ENCODE data around the gene REN. TPM values are rescaled to one million over a fixed set of nuclear protein-coding genes. Genes with fewer than 3 reads are reported as not detected.

REN gene
- total and polyA plus RNA-seq, 2 of the 13 experiments (the other 11 are each of a cell fraction or from before 2014, with no cell fraction given): not detected

GRCh38 chr1:204130981-204131892 is 34.9 kb downstream of the REN start:
- POLR2A ChIA-PET: interaction anchor here (3.0 to 4.8 kb wide), 3 partner anchors 14 to 57 kb away, joined by 8 to 31 read pairs (median 25); partner anchors contain the start of genes ETNK2 and SOX13
- H3K27me3 ChIP-seq (ENCODE audit: control insufficient read depth in 1 of 2, insufficient read depth in 2 of 2, low read length in 2 of 2): no peaks in the 10 kb centered on the region
- in situ Hi-C loops (cut with HindIII; ENCODE audit: extremely low pct_ligation_motif_present, low pct_unique_long_range_greater_than_20kb) (no loop called here), intact Hi-C loops (cut with micrococcal nuclease; ENCODE audit: unreplicated experiment) (no loop called here)
- H3K36me3 ChIP-seq (replicated peaks in 1 of 2; ENCODE audit: control insufficient read depth in 1 of 2, insufficient read depth in 2 of 2, low read length in 2 of 2): peaks cover 2% of the 10 kb centered on the region in 2 experiments; a peak in 3 of 5 replicates
- BruUV-seq (replicated peaks): no TSS peak
- 84% methylated on average over 9 of the region's 11 CpGs for WGBS (ENCODE audit: low lambda C conversion rate)
- CTCF ChIA-PET (ENCODE audit: low intra/inter-chr PET ratio, low total read pairs): no interaction called here
- H3K27ac ChIP-seq (ENCODE audit: extremely low read length, insufficient read depth, low read length): no peak overlapping the region
- no peak overlapping the region for H2AFZ ChIP-seq (ENCODE audit: low read length)
- FAIRE-seq (no peak), ATAC-seq (peak; percentile 14), DNase-seq (ENCODE audit: low spot score) (no peak)
- H3K4me1 ChIP-seq (ENCODE audit: insufficient read depth, low read length): peaks cover 34% of the 10 kb centered on the region
- no peak overlapping the region for H3K4me2 ChIP-seq (ENCODE audit: low read depth, low read length)
- TF ChIP-seq AGO2 (optimal IDR thresholded peaks at IDR 0.05; ENCODE audit: low read depth, low read length) (peak; percentile 29), KDM4B (CRISPR knock-in tag; IDR thresholded peaks at IDR 0.05) (no peak)
- H3K9ac ChIP-seq (ENCODE audit: insufficient read depth, low read depth, low read length): no peak overlapping the region
- no peak overlapping the region for H3K4me3 ChIP-seq (replicated peaks in 1 of 3; ENCODE audit: insufficient read depth in 1 of 3, low read depth in 2 of 3, low read length in 3 of 3)
- no peaks in the 10 kb centered on the region for H3K9me3 ChIP-seq (ENCODE audit: low read length)
- H3K79me2 ChIP-seq (ENCODE audit: insufficient read depth, low read length): no peaks in the 10 kb centered on the region
- no peaks in the 10 kb centered on the region for H4K20me1 ChIP-seq (ENCODE audit: insufficient read depth, low read length)

DNA sequence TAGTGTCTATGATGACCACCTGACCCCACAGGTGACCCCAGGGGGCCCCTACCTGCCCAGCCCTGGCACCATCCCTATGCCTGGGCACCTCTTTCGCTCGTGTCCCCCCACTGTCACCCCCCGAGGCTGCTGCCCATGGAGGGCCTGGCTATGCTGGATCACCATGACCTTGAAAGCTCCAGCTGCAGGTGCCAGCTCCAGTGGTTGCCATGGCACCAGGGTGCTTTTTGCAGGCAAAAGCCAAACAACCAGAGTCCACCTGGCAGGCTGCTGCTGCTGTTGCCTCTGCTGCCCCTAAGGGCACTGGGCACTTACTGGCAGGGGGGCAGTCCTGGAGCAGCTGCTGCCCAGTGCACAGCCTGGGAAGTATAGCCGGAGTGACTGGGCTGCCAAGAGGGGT is 36.0 kb downstream of the REN start:
- Histone ChIP-seq H3K36me3 (replicated peaks in 1 of 2; ENCODE audit: control insufficient read depth in 1 of 2, insufficient read depth in 2 of 2, low read length in 2 of 2) (peaks cover 5 to 9% of the 10 kb centered on the region in 2 experiments; a peak in 3 of 5 replicates), H3K27me3 (ENCODE audit: control insufficient read depth in 1 of 2, insufficient read depth in 2 of 2, low read length in 2 of 2) (no peaks in the 10 kb centered on the region), H3K27ac (ENCODE audit: extremely low read length, insufficient read depth, low read length) (no peak overlapping the region), H3K4me1 (ENCODE audit: insufficient read depth, low read length) (peaks cover 34% of the 10 kb centered on the region), H3K9me3 (ENCODE audit: low read length) (no peaks in the 10 kb centered on the region), H3K4me2 (ENCODE audit: low read depth, low read length) (peak overlapping the region; percentile 99), H3K9ac (ENCODE audit: insufficient read depth, low read depth, low read length) (no peak overlapping the region), H3K79me2 (ENCODE audit: insufficient read depth, low read length) (no peaks in the 10 kb centered on the region), H2AFZ (ENCODE audit: low read length) (no peak overlapping the region), H4K20me1 (ENCODE audit: insufficient read depth, low read length) (no peaks in the 10 kb centered on the region), H3K4me3 (replicated peaks in 1 of 3; ENCODE audit: insufficient read depth in 1 of 3, low read depth in 2 of 3, low read length in 3 of 3) (no peak overlapping the region)
- intact Hi-C loops (cut with micrococcal nuclease; ENCODE audit: unreplicated experiment) (no loop called here), in situ Hi-C loops (cut with HindIII; ENCODE audit: extremely low pct_ligation_motif_present, low pct_unique_long_range_greater_than_20kb) (no loop called here)
- ChIA-PET CTCF (ENCODE audit: low intra/inter-chr PET ratio, low total read pairs) (interaction anchor here (4.2 kb wide), 1 partner anchor 260 kb away, joined by 89 read pairs; no protein-coding TSS in a partner anchor), POLR2A (interaction anchor here (0.6 to 4.8 kb wide), 9 partner anchors 10 to 270 kb away, joined by 3 to 31 read pairs (median 4); partner anchors contain the start of genes ETNK2 and SOX13)
- DNase-seq (ENCODE audit: low spot score) (no peak), FAIRE-seq (no peak), ATAC-seq (peak; percentile 20)
- WGBS (ENCODE audit: low lambda C conversion rate): 80% methylated on average over 1 of the region's 4 CpGs
- no TSS peak for BruUV-seq (replicated peaks)
- TF ChIP-seq, protein P1, sequence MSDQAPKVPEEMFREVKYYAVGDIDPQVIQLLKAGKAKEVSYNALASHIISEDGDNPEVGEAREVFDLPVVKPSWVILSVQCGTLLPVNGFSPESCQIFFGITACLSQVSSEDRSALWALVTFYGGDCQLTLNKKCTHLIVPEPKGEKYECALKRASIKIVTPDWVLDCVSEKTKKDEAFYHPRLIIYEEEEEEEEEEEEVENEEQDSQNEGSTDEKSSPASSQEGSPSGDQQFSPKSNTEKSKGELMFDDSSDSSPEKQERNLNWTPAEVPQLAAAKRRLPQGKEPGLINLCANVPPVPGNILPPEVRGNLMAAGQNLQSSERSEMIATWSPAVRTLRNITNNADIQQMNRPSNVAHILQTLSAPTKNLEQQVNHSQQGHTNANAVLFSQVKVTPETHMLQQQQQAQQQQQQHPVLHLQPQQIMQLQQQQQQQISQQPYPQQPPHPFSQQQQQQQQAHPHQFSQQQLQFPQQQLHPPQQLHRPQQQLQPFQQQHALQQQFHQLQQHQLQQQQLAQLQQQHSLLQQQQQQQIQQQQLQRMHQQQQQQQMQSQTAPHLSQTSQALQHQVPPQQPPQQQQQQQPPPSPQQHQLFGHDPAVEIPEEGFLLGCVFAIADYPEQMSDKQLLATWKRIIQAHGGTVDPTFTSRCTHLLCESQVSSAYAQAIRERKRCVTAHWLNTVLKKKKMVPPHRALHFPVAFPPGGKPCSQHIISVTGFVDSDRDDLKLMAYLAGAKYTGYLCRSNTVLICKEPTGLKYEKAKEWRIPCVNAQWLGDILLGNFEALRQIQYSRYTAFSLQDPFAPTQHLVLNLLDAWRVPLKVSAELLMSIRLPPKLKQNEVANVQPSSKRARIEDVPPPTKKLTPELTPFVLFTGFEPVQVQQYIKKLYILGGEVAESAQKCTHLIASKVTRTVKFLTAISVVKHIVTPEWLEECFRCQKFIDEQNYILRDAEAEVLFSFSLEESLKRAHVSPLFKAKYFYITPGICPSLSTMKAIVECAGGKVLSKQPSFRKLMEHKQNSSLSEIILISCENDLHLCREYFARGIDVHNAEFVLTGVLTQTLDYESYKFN (CRISPR knock-in tag; conservative IDR thresholded peaks at IDR 0.05): no peak
- no peak for TF ChIP-seq ZNF484 (CRISPR knock-in tag; IDR thresholded peaks at IDR 0.05; ENCODE audit: borderline replicate concordance, low read depth)
- peak; percentile 54; the same call in 1 of the 2 replicates for TF ChIP-seq ZNF274 (CRISPR knock-in tag; IDR thresholded peaks at IDR 0.05)
- TF ChIP-seq ZNF234 (CRISPR knock-in tag; conservative IDR thresholded peaks at IDR 0.05): 0 out of 2 replicates have a peak, but pooled peaks have one; percentile 32
- TF ChIP-seq MLLT10 (CRISPR knock-in tag; IDR thresholded peaks at IDR 0.05): no peak
- no peak for TF ChIP-seq ZSCAN30 (CRISPR knock-in tag; IDR thresholded peaks at IDR 0.05)
- TF ChIP-seq RFX1 (IDR thresholded peaks at IDR 0.05): peak; percentile 69
- TF ChIP-seq CEBPG (CRISPR knock-in tag; IDR thresholded peaks at IDR 0.05): no peak
- TF ChIP-seq TFAP4 (IDR thresholded peaks at IDR 0.05; ENCODE audit: borderline replicate concordance, low read depth): peak; percentile 9; the same call in 1 of the 2 replicates
- no peak for TF ChIP-seq TOPORS (CRISPR knock-in tag; IDR thresholded peaks at IDR 0.05)
- no peak for TF ChIP-seq ATF3 (CRISPR knock-in tag; IDR thresholded peaks at IDR 0.05)

Measured in HepG2 (cell line).